Pons (tissue), 1 donor: ENCODE results near the gene CFB.
"Not testable (repeated sequence)": the region's sequence is repeated elsewhere in the genome, so short reads cannot be mapped to it uniquely, and the experiment has no call there.

Experiments used
- DNase-seq: peaks from one replicate; pipeline ENCODE4 v3.0.0-alpha.2; 2016; ENCODE audit warnings: low spot score

CFB gene

DNA sequence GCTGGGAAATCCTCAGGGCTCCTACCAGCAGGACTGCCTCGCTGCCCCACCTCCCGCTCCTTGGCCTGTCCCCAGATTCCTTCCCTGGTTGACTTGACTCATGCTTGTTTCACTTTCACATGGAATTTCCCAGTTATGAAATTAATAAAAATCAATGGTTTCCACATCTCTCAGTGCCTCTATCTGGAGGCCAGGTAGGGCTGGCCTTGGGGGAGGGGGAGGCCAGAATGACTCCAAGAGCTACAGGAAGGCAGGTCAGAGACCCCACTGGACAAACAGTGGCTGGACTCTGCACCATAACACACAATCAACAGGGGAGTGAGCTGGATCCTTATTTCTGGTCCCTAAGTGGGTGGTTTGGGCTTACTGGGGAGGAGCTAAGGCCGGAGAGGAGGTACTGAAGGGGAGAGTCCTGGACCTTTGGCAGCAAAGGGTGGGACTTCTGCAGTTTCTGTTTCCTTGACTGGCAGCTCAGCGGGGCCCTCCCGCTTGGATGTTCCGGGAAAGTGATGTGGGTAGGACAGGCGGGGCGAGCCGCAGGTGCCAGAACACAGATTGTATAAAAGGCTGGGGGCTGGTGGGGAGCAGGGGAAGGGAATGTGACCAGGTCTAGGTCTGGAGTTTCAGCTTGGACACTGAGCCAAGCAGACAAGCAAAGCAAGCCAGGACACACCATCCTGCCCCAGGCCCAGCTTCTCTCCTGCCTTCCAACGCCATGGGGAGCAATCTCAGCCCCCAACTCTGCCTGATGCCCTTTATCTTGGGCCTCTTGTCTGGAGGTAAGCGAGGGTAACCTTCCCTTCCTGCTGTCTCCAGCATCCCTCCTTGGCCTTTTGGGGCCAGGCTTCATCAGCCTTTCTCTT is at the start of gene CFB:
TSS of gene CFB (plus strand) at position 589 of the 863 bp plus-strand sequence. CDS start at position 716, 127 bp downstream.
- DNase-seq = no peak

DNA sequence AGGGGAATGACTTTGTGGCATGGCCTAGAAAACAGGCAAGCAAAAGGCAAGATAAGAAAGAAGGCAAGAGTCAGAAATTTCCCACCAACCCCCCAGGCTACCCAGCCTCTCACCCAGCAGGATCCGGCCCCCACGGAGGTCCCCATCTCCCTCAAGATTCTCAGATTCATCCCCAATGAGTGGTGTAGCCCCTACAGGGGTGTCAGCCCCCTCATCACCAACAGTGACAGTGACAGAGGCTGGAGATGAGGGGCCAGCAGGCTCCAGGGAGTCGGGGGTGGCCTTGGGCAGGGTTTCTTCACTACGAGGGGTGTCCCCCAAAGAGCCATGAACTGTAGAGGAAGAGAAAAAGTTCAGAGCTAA is 49.4 kb upstream of the CFB start:
- no peak for DNase-seq

DNA sequence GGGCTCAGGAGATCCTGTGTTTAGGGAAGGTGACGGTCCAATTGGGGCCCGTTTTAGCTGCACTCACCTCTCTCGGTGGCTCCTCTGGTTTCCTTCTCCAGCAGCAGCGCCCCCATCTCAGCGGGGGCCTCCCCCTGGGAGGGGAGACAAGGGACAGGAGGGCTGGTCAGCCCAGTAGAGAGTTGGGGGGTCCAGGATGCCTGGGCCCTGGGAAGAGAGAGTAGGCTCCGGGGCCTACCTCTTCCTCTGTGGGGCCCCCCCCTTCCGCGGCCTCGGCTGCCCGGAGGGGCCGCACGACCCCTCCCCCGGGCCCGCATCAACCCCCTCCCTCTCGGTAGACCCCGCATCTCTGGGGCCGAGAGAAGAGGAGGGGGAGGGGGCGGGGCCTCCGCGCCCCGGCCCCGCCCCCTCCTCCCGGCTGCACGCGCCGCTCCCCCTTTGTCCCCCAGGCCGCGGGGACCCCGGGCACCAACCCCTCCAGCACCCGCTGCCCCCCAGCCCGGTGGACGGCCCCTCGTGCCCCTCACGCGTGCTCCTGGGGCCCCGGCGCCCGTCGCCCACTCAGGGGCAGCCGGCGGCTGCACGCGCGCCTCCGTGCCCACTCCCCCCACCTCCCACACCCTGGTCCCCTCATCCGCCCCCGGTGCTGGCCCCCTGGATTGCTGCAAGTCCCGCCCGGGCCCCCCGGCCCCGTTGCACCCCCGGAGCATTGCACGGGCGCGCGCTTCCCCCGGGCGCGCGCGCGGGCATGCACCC is 48.9 kb upstream of the CFB start:
- DNase-seq = no peak

DNA sequence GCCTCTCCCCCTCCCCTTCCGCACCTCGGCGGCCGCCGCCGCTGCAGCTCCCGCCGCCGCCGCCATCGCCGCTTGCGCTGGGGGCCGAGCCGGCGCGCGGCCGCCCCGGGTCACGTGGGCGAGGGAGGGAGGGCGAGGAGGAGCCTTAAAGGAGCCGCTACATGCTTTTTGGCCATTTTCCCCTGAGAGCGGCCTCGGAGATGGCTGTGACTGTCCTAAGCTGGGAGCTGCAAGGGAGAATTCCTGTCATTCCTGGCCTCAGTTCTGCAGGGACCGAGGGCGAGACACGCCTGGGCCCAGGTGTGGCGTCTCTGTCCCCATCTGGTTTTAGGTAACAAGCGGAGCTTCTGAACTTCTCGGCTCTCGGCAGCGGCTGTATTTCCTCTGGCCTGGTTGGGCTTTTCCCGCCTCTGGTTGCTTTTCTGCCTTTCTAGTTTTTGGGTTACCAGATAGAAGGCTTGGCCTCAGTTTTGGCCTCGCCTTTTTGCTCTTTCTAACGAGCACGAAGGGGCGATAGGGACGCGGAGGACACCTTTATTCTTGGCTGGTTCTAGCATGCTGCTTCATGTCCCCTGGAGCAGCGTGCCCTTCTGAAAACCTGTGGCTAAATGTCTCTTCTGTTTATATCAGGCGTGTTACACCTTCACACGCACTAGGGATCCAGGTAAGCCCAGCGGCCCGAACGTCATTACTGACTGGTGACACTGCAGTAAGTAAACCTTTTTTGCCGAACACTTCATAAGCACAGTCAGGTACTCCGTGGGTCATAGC is 48.1 kb upstream of the CFB start, which contains the start of gene EHMT2:
TSS of gene EHMT2 (minus strand) at position 87 of the 771 bp plus-strand sequence. CDS start at position 66, 21 bp downstream.
- DNase-seq = peak; percentile 88

DNA sequence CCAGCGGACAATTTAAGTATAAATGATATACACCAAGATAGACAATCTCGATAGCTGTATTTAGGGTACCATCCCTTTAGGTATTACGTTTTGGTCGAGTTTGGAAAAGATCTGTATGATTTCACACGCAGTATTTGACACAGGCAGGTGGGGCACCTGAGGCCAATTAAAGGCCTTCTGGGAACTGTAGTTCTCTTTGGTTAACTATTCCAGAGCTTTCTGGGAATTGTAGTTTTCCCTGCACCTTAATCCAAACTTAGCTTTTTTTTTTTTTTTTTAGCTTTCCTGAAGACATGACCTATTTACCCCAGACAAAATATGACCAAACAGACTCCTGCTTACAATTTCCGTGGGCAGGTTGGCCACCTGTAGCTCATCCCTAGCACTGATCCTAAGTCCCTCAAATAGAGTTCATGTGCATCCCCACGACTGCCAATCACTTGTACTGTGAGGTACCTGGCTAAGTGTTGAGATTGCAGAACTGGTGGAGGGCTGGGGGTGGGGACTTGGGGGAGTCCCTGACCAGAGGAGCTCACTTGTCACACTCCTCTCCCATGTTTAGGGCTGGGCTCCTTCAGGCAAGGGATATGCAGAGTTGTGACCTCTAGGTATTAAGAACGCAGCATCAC is 47.4 kb upstream of the CFB start:
- DNase-seq = peak; percentile 74

DNA sequence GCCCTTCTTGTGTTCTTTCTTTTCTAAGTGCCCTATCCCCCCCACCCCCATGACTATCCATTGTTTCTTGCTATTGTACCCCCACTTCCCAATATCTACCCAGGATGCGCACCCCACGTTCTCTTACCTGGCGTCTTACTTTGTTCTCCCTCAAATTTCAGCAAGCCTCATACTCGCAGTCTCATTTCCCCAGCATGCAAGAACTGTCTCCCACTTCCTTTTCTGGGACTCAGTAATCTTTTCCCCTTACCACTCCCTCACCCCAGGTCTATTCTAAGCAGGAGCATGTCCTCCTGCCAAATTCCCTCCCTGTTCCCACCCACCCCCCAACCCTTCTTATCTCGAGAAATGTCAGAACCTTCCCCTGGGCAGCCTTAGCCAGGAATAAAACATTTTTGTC is 46.7 kb upstream of the CFB start:
- DNase-seq = no peak

DNA sequence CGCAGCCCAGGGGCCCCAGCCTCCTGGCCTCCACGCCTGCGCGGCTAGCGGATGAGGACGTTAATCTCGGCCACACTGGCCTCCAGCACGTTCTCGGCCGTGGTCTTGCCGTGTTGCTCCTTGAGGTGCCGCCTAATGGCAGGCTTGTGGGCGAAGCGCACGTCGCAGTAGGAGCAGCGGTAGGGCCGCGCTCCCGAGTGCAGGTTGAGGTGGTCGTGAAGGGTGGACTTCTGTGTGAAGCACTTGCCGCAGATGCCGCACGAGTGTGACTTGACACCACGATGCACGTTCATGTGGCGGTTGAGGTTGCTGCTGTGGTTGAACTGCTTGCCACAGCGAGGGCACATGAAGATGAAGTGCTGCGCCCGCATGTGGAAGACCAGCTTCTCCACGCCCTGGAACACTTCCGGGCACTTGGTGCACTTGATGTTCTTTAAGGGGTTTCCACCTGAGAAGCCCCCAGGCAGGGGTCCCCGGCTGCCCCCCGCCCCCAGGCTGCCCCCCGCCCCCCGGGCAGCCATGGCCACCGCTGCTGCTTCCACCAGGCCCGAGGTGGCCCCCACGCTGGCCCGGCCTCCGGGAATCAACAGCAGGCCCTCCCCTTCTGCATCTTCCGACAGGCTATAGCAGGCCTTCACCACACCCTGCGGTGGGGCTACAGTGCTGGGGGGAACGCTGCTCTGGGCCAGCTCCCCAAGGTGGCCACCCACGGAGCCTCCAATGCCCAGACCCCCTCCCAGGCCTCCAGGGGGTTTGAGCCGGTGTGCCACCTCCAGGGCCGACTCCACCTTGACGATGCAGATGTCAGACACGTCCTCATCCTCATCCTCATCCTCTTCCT is 45.8 kb upstream of the CFB start:
- DNase-seq = no peak

DNA sequence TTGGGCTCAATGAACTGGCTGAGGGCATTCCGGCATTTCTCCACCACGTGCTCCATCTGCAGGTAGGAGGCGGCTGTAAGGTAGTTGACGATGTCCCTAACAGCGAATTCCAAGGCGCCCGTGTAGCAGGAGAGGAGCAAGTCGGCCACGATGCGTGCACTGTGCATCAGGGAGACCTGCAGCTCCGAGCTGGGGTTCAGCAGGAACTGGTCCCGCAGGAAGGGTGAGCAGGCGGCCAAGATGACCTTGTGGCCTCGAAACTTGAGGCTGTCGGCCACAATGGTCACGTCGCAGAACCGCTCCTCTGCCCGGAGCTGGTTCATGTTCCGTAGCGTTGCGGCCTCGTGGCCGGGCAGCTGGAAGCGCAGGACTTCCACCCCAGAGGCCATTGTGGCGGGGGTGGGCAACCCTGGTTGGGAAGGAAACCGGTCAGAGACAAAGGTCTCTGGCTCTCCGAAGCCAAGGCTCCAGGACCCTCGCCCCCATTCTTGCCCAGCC is 44.9 kb upstream of the CFB start:
- DNase-seq = peak; percentile 16

DNA sequence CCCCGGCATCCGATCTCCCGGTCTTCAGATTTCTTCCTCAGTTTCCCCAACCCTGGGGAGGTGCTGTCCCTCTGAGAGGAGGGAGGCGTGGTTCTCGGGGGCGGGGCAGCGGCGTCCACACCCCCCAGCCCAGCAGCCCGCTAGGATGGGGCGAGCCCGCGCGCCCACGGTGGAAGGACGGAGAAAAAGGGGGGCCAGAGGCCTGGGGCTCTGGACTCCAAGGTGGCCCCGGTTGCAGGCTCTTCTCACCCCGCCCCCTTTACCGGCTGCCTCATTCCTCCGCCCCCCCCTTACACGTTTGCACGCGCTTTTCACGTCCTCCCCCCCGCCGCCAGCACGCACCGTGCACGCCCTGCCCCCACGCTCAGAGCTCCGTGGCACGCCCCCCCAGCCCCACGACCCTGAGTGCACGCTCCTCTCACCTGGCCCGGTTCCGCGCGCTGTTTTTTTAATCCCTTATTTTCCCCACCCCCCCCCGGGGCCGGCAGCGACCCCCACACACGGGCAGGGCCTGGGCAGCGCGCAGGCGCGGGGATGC is 44.4 kb upstream of the CFB start:
- peak; percentile 36 for DNase-seq

DNA sequence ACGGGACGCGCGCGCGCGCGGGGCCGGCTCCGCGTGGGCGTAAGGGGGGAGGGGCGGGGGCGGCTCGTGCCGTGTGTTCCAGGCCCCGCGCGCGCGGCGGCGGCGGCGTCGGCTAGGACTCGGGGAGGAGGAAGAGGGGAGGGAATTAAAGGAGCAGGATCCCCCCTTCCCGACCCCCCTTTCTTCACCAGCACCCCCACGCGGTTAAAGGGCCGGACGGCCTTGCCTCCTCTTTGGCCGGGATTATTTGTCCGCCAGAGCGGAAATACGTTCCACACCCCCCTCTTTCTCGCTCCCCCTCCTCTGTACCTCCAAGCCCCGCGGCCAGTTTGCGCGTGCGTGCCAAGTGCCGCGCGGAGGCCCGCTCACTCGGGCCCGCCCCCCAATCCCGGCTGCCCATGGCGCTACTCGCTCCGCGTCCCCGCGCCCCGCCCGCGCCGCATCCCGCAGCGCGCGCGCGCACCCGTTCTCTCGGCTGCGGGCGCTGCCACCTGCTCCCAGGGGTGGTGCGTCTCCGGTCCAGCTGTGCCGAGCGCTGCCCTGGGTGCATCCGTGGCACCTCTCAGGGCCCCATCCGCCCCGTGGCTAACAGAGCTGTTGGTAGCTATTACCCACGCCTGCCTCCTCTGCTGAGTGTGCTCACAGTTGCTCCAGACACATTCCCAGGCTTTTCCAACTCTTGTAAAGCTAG is 43.8 kb upstream of the CFB start, which contains the start of gene ZBTB12:
TSS of gene ZBTB12 (minus strand) at position 134 of the 691 bp plus-strand sequence. CDS start 781 bp downstream, outside the sequence.
- peak; percentile 97 for DNase-seq

DNA sequence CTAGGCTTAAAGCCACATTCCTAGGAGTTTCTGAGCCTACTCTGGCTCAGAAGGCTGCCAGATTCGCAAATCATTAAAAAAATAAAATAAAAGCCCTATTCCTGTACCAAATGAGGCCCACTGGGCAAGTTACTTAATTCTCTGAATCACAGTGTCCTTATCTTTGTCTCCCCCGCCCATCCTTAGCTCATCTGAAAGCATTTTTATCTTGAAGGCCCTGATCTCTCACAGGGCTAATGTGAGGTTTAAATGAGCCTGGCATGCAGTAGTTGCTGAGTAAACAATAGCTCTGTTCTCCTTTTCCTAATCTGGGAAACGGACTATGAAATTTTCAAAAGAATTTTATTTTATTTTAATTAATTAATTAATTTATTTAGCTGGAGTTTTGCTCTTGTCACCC is 41.9 kb upstream of the CFB start:
- DNase-seq = no peak

DNA sequence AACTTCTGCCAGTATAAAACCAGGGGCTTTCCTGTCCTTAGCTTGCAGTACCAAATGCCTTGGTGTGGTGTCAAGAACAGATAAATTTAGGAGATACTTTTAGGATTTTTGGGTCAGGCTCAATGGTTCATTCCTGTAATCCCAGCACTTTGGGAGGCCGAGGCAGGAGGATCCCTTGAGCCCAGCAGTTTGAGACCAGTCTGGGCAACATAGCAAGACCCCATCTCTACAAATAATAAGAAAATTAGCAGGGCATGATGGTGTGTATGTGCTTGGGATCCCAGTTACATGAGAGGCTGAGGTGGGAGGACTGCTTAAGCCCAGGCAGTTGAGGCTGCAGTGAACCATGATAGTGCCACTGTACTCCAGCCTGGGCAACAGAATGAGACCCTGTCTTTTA is 40.9 kb upstream of the CFB start:
- DNase-seq = no peak

DNA sequence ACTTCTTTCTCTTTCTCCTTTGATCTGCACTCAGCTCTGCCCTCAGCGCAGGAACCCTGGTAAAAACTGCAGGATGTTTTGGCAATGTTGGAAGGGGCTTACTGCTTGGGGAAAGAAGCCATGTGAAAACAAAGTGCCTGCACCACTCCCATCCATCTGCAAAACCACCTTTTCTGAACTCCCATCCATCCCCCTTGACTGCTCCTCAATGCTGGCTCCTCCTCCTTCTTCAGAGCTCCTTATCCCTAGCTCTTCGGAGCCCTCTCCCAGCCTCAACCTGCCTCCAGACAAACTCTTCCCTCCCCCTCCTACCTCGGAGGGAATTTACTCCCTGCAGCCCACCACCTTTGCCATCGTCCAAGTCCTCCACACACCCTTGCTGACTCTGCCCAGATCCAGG is 39.8 kb upstream of the CFB start:
- no peak for DNase-seq

DNA sequence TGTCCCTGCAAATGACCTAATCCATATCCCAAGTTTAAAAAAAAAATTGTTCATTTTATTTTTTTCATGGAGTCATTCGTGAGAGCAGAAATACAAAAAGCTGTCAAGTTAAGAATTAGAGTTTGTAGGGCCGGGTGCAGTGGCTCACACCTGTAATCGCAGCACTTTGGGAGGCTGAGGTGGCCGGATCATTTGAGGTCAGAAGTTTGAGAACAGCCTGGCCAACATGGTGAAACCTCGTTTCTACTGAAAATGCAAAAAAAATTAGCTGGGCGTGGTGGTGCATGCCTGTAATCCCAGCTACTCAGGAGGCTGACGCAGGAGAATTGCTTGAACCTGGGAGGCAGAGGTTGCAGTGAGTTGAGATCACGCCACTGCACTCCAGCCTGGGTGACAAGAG is 39.2 kb upstream of the CFB start:
- not testable (repeated sequence) for DNase-seq

DNA sequence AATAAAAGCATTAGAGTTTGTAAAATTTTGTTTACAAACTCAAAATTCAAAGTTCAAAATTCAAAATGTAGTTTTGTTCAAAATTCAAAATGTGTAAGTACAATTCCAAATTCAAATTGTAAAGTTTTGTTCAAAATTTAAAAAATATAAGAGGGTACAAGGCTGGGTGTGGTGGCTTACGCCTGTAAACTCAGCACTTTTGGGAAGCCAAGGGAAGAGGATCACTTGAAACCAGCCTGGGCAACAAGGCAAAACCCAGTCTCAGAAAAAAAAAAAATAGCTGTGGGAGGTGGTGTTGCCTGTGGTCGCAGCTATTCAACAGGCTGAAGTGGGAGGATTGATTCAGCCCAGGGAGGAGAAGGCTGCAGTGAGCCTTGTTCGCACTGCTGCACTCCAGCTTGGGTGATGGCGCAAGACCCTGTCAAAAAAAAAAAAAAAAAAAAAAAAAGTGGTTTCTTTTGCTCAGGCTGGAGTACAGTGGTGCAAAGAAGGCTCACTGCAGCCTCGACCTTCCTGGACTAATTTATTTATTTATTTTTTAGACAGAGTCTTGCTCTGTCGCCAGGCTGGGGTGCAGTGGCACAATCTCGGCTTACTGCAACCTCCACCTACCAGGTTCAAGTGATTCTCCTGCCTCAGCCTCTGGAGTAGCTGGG is 38.6 kb upstream of the CFB start:
- DNase-seq = no peak

DNA sequence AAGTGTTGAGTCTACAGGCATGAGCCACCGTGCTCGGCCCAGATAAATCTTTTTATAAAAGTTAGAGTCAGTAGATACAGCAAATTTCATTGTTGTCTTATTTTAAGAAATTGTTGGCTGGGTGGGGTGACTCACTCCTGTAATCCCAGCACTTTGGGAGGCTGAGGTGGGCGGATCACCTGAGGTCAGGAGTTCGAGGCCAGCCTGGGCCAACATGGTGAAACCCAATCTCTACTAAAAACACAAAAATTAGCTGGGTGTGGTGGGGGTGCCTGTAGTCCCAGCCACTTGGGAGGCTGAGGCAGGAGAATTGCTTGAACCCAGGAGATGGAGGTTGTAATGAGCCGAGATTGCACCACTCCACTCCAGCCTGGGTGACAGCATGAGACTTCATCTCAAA is 37.6 kb upstream of the CFB start:
- not testable (repeated sequence) for DNase-seq

DNA sequence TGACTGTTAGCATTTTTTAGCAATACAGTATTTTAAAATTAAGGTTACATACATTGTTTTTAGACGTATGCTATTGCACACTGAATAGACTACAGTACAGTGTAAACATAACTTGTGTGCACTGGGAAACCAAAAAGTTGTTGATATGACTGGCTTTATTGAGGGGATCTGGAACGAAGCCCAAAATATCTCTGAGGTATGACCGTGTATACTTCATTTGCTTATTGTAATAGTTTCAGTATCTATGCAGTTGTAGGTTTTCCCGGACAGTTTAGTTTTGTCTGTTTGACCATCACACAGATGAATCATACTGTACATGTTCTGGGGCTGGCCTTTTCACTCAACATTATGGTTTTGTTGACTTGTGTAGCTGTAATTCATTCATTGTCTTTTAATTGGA is 37.1 kb upstream of the CFB start:
- DNase-seq = no peak

DNA sequence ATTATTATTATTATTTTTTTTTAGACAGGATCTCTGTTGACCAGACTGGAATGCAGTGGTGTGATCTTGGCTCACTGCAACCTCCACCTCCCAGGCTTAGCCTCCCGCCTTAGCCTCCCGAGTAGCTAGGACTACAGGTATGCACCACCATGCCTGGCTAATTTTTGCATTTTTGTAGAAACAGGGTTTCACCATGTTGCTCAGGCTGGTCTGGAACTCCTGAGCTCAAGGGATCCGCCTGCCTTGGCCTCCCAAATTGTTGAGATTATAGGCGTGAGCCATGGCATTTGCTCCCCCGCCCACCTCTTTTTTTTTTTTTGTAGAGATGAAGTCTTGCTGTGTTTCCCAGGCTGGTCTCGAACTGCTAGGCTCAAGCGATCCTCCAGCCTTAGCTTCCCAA is 36.6 kb upstream of the CFB start:
- not testable (repeated sequence) for DNase-seq
